ENCODE results near the gene DNAJC5.

DNAJC5 gene

GRCh38 chr20:63885264-63886053 lies 9.5 kb upstream of the DNAJC5 start:
- no peak for DNase-seq

DNA sequence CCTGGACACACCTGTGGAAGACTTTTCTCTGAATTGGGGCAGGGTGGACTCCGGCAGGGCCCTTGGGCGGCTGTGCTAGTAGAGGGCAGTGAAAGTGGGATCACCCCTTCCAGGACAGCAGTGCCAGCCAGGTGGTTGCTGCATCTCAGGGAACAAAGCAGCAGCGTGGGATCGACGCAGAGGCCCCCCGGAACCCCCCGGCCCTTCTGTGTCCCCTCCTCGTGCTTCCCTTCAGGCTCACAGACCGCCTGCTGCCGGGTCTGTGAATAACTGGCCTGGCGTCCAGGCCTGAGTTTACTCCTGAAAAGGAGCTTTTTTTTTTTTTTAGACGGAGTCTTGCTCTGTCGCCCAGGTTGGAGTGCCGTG lies 8.9 kb upstream of the DNAJC5 start:
- DNase-seq: no peak

GRCh38 chr20:63886921-63887320 lies 8.0 kb upstream of the DNAJC5 start:
- DNase-seq: no peak

- no peak for DNase-seq
Measured at GRCh38 chr20:63889241-63890200, 5.4 kb upstream of the DNAJC5 start.

- no peak for DNase-seq
Measured at GRCh38 chr20:63890201-63890576, 4.7 kb upstream of the DNAJC5 start.

DNA sequence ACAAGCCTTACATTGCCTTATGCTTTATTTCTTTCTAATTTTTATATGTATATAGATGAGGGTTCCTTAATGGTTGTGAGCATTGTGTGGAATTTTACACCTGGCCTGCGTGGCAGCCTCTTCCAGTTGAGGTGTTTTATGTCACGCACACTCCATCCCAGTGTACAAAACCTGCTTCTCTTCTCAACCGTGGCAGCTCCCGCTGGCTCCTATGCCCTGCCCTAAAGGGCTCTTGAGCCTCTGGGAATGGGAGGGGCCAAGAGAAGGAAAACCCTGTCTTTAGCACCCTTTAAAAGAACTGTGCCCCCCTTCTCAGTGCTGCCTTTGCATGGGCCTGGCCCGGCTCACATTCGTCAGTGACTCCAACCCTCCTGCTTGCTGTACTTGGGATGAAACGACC lies 4.3 kb upstream of the DNAJC5 start:
- no peak for DNase-seq

DNA sequence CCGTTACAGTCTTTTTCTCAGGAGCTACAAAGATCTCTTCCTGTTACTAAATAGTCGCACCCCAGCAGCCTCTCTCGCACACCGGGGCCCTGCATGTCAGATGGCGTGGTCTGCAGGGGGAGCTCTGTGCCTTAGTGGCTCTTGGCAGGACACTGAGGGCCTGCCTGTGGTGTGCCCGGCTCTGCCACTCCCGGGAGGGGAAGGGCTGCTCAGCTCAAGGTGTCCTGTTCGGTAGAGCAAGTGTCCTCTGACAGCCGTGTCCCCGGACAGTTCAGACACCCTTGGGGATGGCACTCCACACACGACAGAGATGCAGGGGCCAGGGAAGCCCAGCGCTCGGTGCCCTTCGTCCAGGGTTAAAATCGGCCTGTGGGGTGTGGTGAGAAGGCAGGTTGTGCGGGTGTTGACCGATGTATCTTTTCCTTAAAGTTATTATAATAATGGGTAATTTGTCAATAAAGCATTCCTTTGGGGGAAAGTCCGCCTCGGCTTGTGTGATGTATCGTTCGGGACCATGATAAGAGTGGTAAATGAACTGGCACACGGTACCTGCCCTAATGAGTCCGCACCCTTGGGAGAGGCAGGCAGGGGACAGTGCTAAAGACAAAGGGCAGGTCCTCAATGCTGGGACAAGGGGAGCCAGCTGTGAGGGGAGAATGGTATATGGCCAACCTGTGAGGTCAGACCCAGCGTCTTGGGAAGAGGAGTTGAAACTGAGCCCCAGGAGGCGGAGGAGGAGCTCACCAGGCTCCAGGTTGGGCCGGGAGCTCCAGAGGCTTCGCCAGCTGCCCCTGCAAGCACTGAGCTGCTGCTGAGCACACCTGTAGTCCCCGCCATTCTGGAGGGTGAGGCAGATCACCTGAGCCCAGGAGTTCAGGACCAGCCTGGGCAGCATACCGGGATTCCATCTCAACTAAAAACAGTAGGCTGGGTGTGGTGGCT lies 3.6 kb upstream of the DNAJC5 start:
- DNase-seq: no peak

- DNase-seq: no peak
Measured at GRCh38 chr20:63892402-63892801, 2.5 kb upstream of the DNAJC5 start.

- DNase-seq: no peak
Measured at GRCh38 chr20:63893999-63894357, 948 bp upstream of the DNAJC5 start.

GRCh38 chr20:63895202-63895951 lies 451 bp downstream of the DNAJC5 start:
- DNase-seq: peak; percentile 26

DNA sequence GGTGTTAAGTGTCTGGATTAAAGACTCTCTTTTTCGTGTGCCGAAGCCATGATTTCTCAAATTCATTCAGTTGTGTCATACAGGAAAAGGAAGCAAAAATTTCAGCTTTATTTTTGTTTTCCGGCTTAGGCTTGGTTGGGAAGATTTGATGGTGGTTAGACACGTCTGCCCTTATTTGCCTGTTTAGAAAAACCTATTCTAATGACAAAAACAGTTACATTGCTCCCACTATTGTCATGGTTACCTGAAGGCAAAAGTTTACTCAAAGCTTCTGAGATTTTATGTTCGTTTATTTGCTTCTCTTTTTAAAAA lies 982 bp downstream of the DNAJC5 start:
- DNase-seq: peak; percentile 26

DNA sequence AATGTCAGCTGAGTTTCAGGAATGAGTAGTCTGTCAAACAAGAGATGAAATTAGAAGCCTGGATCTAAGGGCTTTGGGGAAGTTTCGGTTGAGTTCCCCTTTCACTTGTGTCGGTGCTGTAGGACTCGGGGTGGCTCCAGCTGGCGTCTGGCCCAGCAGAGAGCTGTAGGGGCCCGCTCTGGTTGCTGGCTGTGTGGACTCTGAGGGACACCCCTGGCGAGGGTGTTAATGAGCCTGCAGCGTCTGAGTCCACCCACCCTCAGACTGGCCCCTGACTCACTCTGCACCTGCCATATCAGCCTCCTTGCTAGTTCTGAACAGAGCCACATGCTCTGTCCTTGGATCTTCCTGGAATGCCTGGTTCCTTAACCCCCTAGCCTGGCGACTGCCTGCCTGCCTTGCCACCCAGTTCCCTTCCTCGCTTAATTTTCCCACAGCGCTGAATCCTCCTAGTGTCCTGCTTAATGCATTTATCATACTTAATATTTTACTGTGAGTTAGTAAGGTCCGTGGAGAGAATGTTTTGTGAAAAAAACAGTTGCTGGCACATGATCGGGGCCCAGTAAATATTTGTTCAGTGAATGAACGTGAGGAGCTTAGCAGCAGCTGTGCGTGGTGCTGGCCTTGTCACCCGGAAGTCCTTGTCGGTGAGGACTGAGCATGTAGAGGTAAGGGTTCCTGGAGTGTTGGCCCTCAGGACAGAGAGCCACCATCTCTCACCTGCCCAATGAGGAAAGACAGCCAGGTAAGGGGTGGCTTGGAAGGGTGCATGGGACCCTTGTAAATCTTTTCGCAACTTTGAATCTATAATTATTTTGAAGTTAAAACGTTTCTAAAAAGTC lies 1.6 kb downstream of the DNAJC5 start:
- peak; percentile 82 for DNase-seq

DNA sequence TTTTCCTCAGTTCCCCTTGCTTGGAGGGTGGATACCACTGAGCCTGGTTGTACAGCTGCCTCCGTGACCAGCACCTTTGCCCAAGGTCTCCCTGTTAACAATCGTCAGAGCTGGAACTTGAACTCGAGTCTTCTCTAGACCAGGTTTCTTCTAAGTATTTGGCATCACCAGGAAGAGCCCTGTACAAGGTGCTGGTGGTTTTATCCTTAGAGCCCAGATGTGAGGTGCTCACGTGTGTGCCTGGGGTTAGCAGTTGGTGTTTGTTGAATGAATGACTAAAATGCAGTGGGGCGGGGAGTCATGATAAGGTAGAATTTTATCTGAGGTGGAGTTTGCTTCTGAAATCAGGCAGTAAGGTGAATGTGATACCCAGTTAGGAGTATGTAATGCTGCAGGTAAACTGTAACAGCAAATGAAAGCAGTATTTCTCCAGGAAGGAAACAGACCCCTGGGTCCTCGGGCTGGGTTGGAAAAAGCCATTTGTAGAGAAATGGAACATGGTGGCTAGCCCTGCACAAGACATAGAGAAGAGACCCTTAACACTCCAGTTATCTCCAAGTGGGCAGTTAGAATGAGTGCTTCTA lies 3.1 kb downstream of the DNAJC5 start:
- DNase-seq: no peak

- DNase-seq: no peak
Measured at GRCh38 chr20:63898882-63899558, 4.1 kb downstream of the DNAJC5 start.

DNA sequence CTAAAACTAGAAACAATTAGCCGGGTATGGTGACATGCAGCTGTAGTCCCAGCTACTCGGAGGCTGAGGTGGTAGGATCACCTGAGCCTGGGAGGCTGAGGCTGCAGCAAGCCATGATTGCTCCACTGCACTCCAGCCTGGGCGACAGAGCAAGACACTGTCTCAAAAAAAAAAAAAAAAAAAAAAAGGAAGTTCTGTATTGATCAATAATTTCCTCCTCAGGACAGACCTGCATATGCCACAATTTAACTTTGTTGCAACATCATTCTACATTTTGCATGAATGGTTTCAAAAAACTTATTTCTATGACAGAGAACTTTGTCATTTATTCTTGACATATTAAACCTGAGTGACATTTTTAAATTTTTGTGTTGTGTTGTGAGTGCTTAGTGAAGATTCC lies 5.5 kb downstream of the DNAJC5 start:
- no peak for DNase-seq

DNA sequence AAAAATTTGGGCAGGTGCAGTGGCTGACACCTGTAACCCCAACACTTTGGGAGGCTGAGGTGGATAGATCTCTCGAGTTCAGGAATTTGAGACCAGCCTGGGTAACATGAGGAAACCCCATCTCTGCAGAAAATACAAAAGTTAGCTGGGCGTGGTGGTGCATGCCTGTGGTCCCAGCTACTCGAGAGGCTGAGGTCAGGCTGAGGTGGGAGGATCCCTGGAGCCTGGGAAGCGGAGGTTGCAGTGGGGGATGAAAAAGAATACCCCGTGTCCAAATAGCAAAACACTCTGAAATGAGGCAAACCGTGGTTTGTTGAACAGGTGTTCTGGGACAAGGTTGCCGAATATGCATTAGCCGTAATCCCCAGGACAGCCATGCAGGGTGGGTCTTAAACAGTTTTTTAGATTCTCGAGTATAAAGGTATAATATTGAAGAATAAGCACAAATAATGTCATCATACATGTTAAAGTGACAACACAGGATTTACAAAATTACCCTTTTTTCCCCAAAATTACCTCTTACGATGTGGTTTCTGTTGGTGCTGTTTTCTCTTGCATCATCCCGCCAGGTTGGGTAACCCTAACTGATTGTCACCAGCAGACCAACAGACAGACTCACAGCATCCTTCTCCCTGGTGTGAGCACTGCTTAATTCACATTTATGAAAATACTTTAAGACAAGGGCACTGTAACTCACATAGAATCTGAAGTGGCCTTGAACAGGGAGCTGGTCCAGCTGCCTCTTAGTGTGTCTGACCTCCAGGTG lies 9.1 kb downstream of the DNAJC5 start:
- DNase-seq: no peak

- no peak for DNase-seq
Measured at GRCh38 chr20:63908008-63908682, 13.2 kb downstream of the DNAJC5 start.

DNA sequence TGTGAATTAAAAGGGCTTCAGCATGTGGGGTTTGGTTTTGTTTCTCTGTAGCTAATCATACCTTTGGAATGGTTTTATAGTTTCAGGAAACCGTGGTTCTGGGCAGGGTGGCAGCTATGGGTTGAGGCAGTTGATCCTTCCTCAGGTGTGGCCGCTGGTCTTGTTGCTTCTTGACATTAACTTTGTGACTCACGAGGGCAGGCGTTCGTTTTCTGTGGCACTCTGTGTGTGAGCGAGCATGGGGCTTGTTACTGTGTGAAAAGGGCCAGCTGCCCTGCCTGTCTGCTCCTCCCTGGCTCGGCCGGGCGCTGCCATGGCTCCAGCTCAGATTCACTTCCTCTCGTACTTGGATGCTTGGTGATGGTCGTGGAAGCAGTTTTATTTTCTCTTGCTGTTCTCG lies 16.2 kb downstream of the DNAJC5 start:
- DNase-seq: no peak

GRCh38 chr20:63913768-63914167 lies 18.8 kb downstream of the DNAJC5 start:
- no peak for DNase-seq
